ENCODE results near the gene DIP2C.

Gene DIP2C

DNA sequence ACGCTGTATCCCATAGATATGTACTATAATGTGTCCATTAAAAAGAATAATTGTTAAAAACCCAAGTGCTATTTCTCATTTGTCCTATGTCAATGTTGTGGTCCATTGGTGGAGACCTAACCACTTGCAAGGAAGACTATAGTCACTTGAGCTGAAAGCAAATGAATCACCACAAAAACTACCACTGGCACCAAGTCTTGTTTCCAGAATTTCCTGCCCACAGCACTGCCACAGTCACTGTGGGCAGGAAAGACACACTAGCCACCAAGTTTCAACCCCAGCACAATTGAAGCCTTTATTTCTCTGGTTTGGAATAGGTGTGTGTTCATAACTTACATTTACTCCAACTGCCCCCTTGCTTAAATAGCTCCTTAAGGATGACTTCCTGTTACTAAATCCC lies 12.4 kb downstream of the DIP2C start:
- Histone ChIP-seq H3K4me3 (ENCODE audit: low read length, poor library complexity, severe bottlenecking) (no peak overlapping the region), H3K9me3 (ENCODE audit: insufficient read depth, low read depth, low read length) (no peaks in the 10 kb centered on the region; the same call in 1 of the 2 replicates), H3F3A (ENCODE audit: low read depth) (no peaks in the 10 kb centered on the region), H3K27me3 (ENCODE audit: insufficient read depth, low read length, poor library complexity, severe bottlenecking) (no peaks in the 10 kb centered on the region), H3K4me1 (ENCODE audit: insufficient read depth, low read length, poor library complexity, severe bottlenecking) (no peaks in the 10 kb centered on the region), H2AFZ (ENCODE audit: low read length) (no peak overlapping the region), H3K9ac (ENCODE audit: low read depth, low read length, poor library complexity, severe bottlenecking) (no peak overlapping the region), H3K9me2 (replicated peaks; ENCODE audit: low read depth, low read length) (no peaks in the 10 kb centered on the region), H4K20me1 (ENCODE audit: insufficient read depth, low read length, poor library complexity, severe bottlenecking) (no peaks in the 10 kb centered on the region), H3K4me2 (ENCODE audit: low read depth, low read length, poor library complexity, severe bottlenecking) (no peak overlapping the region), H3K79me2 (ENCODE audit: insufficient read depth, low read length) (no peaks in the 10 kb centered on the region), H3K36me3 (ENCODE audit: insufficient read depth, low read length) (no peaks in the 10 kb centered on the region)
- TF ChIP-seq, protein P1, sequence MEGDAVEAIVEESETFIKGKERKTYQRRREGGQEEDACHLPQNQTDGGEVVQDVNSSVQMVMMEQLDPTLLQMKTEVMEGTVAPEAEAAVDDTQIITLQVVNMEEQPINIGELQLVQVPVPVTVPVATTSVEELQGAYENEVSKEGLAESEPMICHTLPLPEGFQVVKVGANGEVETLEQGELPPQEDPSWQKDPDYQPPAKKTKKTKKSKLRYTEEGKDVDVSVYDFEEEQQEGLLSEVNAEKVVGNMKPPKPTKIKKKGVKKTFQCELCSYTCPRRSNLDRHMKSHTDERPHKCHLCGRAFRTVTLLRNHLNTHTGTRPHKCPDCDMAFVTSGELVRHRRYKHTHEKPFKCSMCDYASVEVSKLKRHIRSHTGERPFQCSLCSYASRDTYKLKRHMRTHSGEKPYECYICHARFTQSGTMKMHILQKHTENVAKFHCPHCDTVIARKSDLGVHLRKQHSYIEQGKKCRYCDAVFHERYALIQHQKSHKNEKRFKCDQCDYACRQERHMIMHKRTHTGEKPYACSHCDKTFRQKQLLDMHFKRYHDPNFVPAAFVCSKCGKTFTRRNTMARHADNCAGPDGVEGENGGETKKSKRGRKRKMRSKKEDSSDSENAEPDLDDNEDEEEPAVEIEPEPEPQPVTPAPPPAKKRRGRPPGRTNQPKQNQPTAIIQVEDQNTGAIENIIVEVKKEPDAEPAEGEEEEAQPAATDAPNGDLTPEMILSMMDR (conservative IDR thresholded peaks at IDR 0.05; ENCODE audit: low read length), result no peak
- TF ChIP-seq EZH2phosphoT487 (IDR thresholded peaks at IDR 0.05; ENCODE audit: borderline replicate concordance), result no peak

DNA sequence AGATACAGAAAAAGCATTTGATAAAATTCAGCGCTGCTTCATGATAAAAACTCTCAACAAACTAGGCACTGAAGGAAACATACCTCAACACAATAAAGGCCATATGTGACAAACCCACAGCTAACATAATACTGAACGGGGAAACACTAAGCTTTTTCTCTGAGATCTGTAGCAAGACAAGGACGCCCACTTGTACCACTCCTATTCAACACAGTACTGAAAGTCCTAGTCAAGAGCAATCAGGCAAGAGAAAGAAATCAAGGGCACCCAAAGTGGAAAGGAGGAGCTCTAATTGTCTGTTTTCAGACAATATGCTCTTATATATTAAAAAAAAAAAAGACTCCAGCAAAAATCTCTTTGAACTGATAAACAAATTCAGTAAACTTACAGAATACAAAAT lies 13.3 kb downstream of the DIP2C start:
- no peak overlapping the region for H3K4me3 ChIP-seq (ENCODE audit: low read length, poor library complexity, severe bottlenecking)
- no peak overlapping the region for H3K9ac ChIP-seq (ENCODE audit: low read depth, low read length, poor library complexity, severe bottlenecking)
- H3K9me2 ChIP-seq (replicated peaks; ENCODE audit: low read depth, low read length), result no peaks in the 10 kb centered on the region
- no peaks in the 10 kb centered on the region for H3F3A ChIP-seq (ENCODE audit: low read depth)
- H3K9me3 ChIP-seq (ENCODE audit: insufficient read depth, low read depth, low read length), result no peaks in the 10 kb centered on the region; the same call in 1 of the 2 replicates
- no peaks in the 10 kb centered on the region for H4K20me1 ChIP-seq (ENCODE audit: insufficient read depth, low read length, poor library complexity, severe bottlenecking)
- TF ChIP-seq, protein P1 (conservative IDR thresholded peaks at IDR 0.05; ENCODE audit: low read length), result no peak
- TF ChIP-seq EZH2phosphoT487 (IDR thresholded peaks at IDR 0.05; ENCODE audit: borderline replicate concordance), result no peak
- no peak overlapping the region for H2AFZ ChIP-seq (ENCODE audit: low read length)
- H3K27me3 ChIP-seq (ENCODE audit: insufficient read depth, low read length, poor library complexity, severe bottlenecking), result no peaks in the 10 kb centered on the region
- no peaks in the 10 kb centered on the region for H3K36me3 ChIP-seq (ENCODE audit: insufficient read depth, low read length)
- no peak overlapping the region for H3K4me2 ChIP-seq (ENCODE audit: low read depth, low read length, poor library complexity, severe bottlenecking)
- H3K79me2 ChIP-seq (ENCODE audit: insufficient read depth, low read length), result no peaks in the 10 kb centered on the region
- H3K4me1 ChIP-seq (ENCODE audit: insufficient read depth, low read length, poor library complexity, severe bottlenecking), result no peaks in the 10 kb centered on the region

DNA sequence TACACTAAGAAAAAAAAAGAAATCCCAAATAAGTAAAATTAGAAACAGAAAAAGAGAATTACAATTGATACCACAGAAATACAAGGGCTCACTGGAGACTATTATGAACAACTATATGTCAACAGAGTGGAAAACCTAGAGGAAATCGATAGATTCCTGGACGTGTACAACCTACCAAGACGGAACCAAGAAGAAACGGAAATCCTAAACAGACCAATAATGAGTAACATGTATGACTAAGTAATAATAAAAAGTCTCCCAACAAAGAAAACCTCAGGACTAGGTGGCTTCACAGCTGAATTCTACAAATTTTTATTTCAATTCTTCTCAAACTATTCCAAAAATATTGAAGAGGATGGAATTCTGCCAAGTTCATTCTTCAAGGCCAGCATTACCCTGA lies 13.9 kb downstream of the DIP2C start:
- Histone ChIP-seq H3K9me3 (ENCODE audit: insufficient read depth, low read depth, low read length) (no peaks in the 10 kb centered on the region; the same call in 1 of the 2 replicates), H4K20me1 (ENCODE audit: insufficient read depth, low read length, poor library complexity, severe bottlenecking) (no peaks in the 10 kb centered on the region), H3F3A (ENCODE audit: low read depth) (no peaks in the 10 kb centered on the region), H3K4me3 (ENCODE audit: low read length, poor library complexity, severe bottlenecking) (no peak overlapping the region), H3K36me3 (ENCODE audit: insufficient read depth, low read length) (no peaks in the 10 kb centered on the region), H2AFZ (ENCODE audit: low read length) (no peak overlapping the region), H3K9ac (ENCODE audit: low read depth, low read length, poor library complexity, severe bottlenecking) (no peak overlapping the region), H3K4me2 (ENCODE audit: low read depth, low read length, poor library complexity, severe bottlenecking) (no peak overlapping the region), H3K79me2 (ENCODE audit: insufficient read depth, low read length) (no peaks in the 10 kb centered on the region), H3K9me2 (replicated peaks; ENCODE audit: low read depth, low read length) (no peaks in the 10 kb centered on the region), H3K4me1 (ENCODE audit: insufficient read depth, low read length, poor library complexity, severe bottlenecking) (no peaks in the 10 kb centered on the region), H3K27me3 (ENCODE audit: insufficient read depth, low read length, poor library complexity, severe bottlenecking) (no peaks in the 10 kb centered on the region)
- TF ChIP-seq, protein P1 (conservative IDR thresholded peaks at IDR 0.05; ENCODE audit: low read length), result no peak
- TF ChIP-seq EZH2phosphoT487 (IDR thresholded peaks at IDR 0.05; ENCODE audit: borderline replicate concordance), result no peak

Data from Loucy (cell line).